ENCODE data around the gene ABHD17C. TPM values are rescaled to one million over a fixed set of nuclear protein-coding genes. Genes with fewer than 3 reads are reported as not detected.

Gene ABHD17C
- total RNA-seq, 1 experiment from 2014 or later, result 11.9 TPM

- Mint-ChIP-seq H3K4me3 (ENCODE audit: unreplicated experiment) (no peak overlapping the region), H3K27ac (ENCODE audit: low read depth, unreplicated experiment) (no peak overlapping the region), H3K27me3 (ENCODE audit: insufficient read depth, unreplicated experiment) (no peaks in the 10 kb centered on the region), H3K9me3 (ENCODE audit: unreplicated experiment) (no peaks in the 10 kb centered on the region), H3K36me3 (ENCODE audit: insufficient read depth, unreplicated experiment) (peaks cover 17% of the 10 kb centered on the region), H3K4me1 (ENCODE audit: insufficient read depth, unreplicated experiment) (no peaks in the 10 kb centered on the region)
- no TSS peak for BruUV-seq (replicated peaks)
- no peak for DNase-seq (ENCODE audit: unreplicated experiment)
- POLR2A ChIA-PET, result interaction anchor here (0.6 kb wide), 1 partner anchor 25 kb away, joined by 4 read pairs; no protein-coding TSS in a partner anchor
- intact Hi-C loops (cut with micrococcal nuclease), result no loop called here
- CTCF ChIA-PET, result no interaction called here
- TF ChIP-seq, protein P1, sequence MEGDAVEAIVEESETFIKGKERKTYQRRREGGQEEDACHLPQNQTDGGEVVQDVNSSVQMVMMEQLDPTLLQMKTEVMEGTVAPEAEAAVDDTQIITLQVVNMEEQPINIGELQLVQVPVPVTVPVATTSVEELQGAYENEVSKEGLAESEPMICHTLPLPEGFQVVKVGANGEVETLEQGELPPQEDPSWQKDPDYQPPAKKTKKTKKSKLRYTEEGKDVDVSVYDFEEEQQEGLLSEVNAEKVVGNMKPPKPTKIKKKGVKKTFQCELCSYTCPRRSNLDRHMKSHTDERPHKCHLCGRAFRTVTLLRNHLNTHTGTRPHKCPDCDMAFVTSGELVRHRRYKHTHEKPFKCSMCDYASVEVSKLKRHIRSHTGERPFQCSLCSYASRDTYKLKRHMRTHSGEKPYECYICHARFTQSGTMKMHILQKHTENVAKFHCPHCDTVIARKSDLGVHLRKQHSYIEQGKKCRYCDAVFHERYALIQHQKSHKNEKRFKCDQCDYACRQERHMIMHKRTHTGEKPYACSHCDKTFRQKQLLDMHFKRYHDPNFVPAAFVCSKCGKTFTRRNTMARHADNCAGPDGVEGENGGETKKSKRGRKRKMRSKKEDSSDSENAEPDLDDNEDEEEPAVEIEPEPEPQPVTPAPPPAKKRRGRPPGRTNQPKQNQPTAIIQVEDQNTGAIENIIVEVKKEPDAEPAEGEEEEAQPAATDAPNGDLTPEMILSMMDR (IDR thresholded peaks at IDR 0.05; ENCODE audit: unreplicated experiment), result no peak
Measured at GRCh38 chr15:80730926-80731325, 35.8 kb downstream of the ABHD17C start.

DNA sequence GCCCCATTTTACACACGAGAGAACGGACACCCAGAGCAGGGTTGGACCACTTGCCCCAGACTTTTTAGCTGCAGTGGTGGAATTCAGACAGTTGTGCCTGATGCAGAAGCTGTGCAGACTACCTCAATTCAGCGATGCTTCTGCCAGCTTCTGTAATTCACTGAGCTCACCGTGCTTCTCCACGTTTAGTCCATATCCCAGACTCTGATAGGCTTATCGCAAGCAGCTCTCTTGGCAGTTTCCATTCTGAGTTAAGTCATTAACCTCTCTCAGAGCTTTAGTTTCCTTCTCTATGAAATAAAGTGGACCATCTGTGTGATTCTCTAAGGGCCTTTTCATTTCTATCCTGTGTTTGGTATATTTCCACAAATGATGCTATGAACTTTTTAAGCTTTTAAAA lies 37.1 kb downstream of the ABHD17C start:
- TF ChIP-seq, protein P1 (IDR thresholded peaks at IDR 0.05; ENCODE audit: unreplicated experiment), result no peak
- ChIA-PET POLR2A (interaction anchor here (0.7 to 1.0 kb wide), 2 partner anchors 9 to 62 kb away, joined by 3 to 5 read pairs; no protein-coding TSS in a partner anchor), CTCF (interaction anchor here (0.6 to 1.3 kb wide), 4 partner anchors 45 to 593 kb away, joined by 3 read pairs; partner anchors contain the start of gene CEMIP)
- no TSS peak for BruUV-seq (replicated peaks)
- H3K27ac Mint-ChIP-seq (ENCODE audit: low read depth, unreplicated experiment), result no peak overlapping the region
- no peaks in the 10 kb centered on the region for H3K27me3 Mint-ChIP-seq (ENCODE audit: insufficient read depth, unreplicated experiment)
- no peak overlapping the region for H3K4me3 Mint-ChIP-seq (ENCODE audit: unreplicated experiment)
- H3K9me3 Mint-ChIP-seq (ENCODE audit: unreplicated experiment), result no peaks in the 10 kb centered on the region
- no peaks in the 10 kb centered on the region for H3K4me1 Mint-ChIP-seq (ENCODE audit: insufficient read depth, unreplicated experiment)
- DNase-seq (ENCODE audit: unreplicated experiment), result no peak
- H3K36me3 Mint-ChIP-seq (ENCODE audit: insufficient read depth, unreplicated experiment), result peaks cover 10% of the 10 kb centered on the region
- intact Hi-C loops (cut with micrococcal nuclease), result no loop called here

- Mint-ChIP-seq H3K27ac (ENCODE audit: low read depth, unreplicated experiment) (no peak overlapping the region), H3K27me3 (ENCODE audit: insufficient read depth, unreplicated experiment) (no peaks in the 10 kb centered on the region), H3K4me1 (ENCODE audit: insufficient read depth, unreplicated experiment) (no peaks in the 10 kb centered on the region), H3K4me3 (ENCODE audit: unreplicated experiment) (no peak overlapping the region), H3K9me3 (ENCODE audit: unreplicated experiment) (no peaks in the 10 kb centered on the region), H3K36me3 (ENCODE audit: insufficient read depth, unreplicated experiment) (peaks cover 10% of the 10 kb centered on the region)
- TF ChIP-seq, protein P1 (IDR thresholded peaks at IDR 0.05; ENCODE audit: unreplicated experiment), result no peak
- POLR2A ChIA-PET, result interaction anchor here (1.0 kb wide), 1 partner anchor 9 kb away, joined by 5 read pairs; no protein-coding TSS in a partner anchor
- intact Hi-C loops (cut with micrococcal nuclease), result no loop called here
- BruUV-seq (replicated peaks), result no TSS peak
- CTCF ChIA-PET, result interaction anchor here (0.6 to 1.3 kb wide), 2 partner anchors 44 to 73 kb away, joined by 3 read pairs; no protein-coding TSS in a partner anchor
- DNase-seq (ENCODE audit: unreplicated experiment), result no peak
Measured at GRCh38 chr15:80732818-80733217, 37.7 kb downstream of the ABHD17C start.

- no TSS peak for BruUV-seq (replicated peaks)
- TF ChIP-seq, protein P1 (IDR thresholded peaks at IDR 0.05; ENCODE audit: unreplicated experiment), result no peak
- no peak for DNase-seq (ENCODE audit: unreplicated experiment)
- Mint-ChIP-seq H3K9me3 (ENCODE audit: unreplicated experiment) (no peaks in the 10 kb centered on the region), H3K27me3 (ENCODE audit: insufficient read depth, unreplicated experiment) (no peaks in the 10 kb centered on the region), H3K36me3 (ENCODE audit: insufficient read depth, unreplicated experiment) (peaks cover 10% of the 10 kb centered on the region), H3K4me3 (ENCODE audit: unreplicated experiment) (no peak overlapping the region), H3K4me1 (ENCODE audit: insufficient read depth, unreplicated experiment) (no peaks in the 10 kb centered on the region), H3K27ac (ENCODE audit: low read depth, unreplicated experiment) (no peak overlapping the region)
- POLR2A ChIA-PET, result no interaction called here
- CTCF ChIA-PET, result interaction anchor here (0.6 kb wide), 1 partner anchor 44 kb away, joined by 3 read pairs; no protein-coding TSS in a partner anchor
- intact Hi-C loops (cut with micrococcal nuclease), result no loop called here
Measured at GRCh38 chr15:80733460-80733859, 38.4 kb downstream of the ABHD17C start.

All from MCF 10A (cell line).